H4 (cell line): ENCODE results near the gene INSM2. TPM values are rescaled to one million over a fixed set of nuclear protein-coding genes. Genes with fewer than 3 reads are reported as not detected.

Experiments used
- DNase-seq: peaks from one replicate; pipeline ENCODE4 v3.0.0-alpha.2; 2015; ENCODE audit warnings: low spot score
- total RNA-seq: library from RNA; depleted of rRNA; stranded (reverse); fragments of >200 nt; shearing (Covaris generic); gene quantifications from 2 replicates; pipeline ENCODE4 v1.2.3, GENCODE V29; 2014; rRNA removed

Gene INSM2, protein sequence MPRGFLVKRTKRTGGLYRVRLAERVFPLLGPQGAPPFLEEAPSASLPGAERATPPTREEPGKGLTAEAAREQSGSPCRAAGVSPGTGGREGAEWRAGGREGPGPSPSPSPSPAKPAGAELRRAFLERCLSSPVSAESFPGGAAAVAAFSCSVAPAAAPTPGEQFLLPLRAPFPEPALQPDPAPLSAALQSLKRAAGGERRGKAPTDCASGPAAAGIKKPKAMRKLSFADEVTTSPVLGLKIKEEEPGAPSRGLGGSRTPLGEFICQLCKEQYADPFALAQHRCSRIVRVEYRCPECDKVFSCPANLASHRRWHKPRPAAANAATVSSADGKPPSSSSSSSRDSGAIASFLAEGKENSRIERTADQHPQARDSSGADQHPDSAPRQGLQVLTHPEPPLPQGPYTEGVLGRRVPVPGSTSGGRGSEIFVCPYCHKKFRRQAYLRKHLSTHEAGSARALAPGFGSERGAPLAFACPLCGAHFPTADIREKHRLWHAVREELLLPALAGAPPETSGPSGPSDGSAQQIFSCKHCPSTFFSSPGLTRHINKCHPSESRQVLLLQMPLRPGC
- total RNA-seq: not detected in 2 replicates

DNA sequence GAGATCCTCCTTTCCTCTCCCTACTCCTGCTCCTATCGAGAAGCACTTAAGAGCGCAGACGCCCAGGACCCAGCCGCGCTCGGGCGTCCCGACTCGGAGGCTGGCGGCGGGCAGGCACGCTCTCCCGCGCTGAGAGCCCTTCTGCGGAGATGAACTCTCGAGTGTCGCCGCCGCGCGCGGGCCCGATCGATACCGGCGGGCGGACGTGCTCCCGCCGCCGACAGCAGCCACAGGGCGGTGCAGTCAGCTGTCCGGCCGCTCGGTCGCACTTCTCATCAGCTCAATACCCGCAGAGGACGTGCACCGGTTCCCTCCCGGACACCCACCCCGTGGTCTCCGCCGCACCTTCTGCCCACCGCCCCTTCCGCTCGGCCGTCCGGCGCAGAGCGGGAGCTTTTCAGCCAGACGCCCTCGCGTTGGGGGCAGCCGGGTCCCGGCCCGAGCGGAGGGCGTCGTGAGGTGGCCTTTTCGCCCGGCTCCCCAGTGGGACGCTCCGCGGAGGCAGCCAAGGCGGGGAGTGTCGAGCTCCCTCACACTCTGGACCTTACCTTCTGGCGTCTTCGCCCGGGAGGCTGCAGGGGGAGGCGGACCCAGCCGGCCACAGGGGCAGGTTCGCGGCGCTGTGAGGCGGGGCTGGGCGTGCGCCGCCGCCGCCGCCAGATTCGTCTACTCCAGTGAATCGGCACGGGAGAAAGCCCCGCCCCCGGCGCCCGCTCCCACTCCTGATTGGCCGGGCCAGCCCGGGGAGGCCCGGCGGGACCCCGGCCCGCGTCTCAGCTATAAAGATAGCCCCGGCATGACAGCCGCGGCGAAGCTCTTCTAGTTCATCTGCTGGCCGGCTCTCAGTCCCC lies at the start of gene INSM2:
Gene INSM2, plus strand, starts transcription at position 808 of the 851 bp plus-strand sequence. CDS start 89 bp downstream, outside the sequence.
- peak; percentile 42 for DNase-seq

- DNase-seq: no peak
Measured at GRCh38 chr14:35492569-35493014, 41.4 kb upstream of the INSM2 start.

GRCh38 chr14:35495278-35495677 lies 38.7 kb upstream of the INSM2 start:
- DNase-seq: no peak

GRCh38 chr14:35499180-35499579 lies 34.8 kb upstream of the INSM2 start:
- no peak for DNase-seq

- no peak for DNase-seq
Measured at GRCh38 chr14:35503646-35504045, 30.3 kb upstream of the INSM2 start.

- DNase-seq: no peak
Measured at GRCh38 chr14:35504260-35504659, 29.7 kb upstream of the INSM2 start.

GRCh38 chr14:35506461-35506860 lies 27.5 kb upstream of the INSM2 start:
- DNase-seq: no peak

DNA sequence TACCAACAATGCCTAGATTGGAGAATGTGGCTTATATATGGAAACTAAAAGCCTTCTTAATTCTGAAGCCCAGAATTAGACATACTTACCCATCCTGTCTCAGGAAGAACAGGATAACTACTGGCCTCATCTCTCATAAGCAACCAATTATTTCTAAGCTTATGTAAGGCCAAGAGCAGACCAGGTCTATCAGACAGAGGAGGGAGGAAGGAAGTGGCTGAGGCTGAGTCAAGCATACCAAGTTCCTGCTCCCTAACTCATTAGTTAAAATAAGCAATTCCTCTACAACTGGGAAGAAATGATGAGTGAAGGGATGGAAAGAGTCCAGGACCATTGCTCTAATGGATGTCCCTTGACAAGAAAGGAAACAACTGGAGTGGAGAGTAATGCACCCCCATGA lies 27.0 kb upstream of the INSM2 start:
- DNase-seq: no peak

GRCh38 chr14:35509846-35510245 lies 24.1 kb upstream of the INSM2 start:
- no peak for DNase-seq

GRCh38 chr14:35512765-35513164 lies 21.2 kb upstream of the INSM2 start:
- no peak for DNase-seq

DNA sequence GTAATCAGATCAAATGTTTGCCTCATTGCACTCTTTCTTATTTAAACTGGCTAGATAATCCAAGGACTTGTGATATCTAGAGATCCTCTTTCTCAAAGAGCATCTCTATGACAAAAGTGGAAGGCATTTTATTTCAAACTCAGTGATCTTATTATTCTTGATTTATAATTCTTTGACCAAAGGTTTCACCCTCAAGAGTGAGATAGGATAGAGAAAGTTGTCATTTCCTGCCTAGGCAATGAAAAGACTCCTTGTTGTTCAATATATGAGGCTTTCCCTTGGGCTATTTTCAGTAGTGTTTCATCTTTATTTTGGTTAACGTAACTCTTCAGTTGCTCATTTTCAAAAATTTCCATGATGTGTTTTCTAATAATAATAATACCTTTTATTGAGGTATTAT lies 18.0 kb upstream of the INSM2 start:
- DNase-seq: no peak

DNA sequence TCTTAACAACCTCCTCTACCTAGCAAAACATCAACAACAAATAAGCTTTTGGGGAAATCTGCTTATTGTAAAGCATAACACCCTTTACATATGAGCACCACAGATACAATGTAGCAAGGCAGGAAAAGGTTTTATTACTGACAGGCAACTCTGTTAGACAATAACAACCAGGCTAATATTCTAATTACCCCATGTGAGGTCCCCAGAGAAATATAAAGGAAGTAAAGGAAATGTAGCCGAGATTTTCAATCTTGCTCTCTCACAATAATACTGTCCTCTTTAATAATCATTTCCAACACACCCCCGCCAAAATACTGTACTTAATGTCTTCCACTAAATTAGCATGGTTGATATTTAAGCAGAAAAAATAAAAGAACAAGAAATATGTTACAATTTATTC lies 14.0 kb upstream of the INSM2 start:
- no peak for DNase-seq

GRCh38 chr14:35525695-35526094 lies 8.3 kb upstream of the INSM2 start:
- no peak for DNase-seq

- DNase-seq: no peak
Measured at GRCh38 chr14:35526962-35527361, 7.0 kb upstream of the INSM2 start.

DNA sequence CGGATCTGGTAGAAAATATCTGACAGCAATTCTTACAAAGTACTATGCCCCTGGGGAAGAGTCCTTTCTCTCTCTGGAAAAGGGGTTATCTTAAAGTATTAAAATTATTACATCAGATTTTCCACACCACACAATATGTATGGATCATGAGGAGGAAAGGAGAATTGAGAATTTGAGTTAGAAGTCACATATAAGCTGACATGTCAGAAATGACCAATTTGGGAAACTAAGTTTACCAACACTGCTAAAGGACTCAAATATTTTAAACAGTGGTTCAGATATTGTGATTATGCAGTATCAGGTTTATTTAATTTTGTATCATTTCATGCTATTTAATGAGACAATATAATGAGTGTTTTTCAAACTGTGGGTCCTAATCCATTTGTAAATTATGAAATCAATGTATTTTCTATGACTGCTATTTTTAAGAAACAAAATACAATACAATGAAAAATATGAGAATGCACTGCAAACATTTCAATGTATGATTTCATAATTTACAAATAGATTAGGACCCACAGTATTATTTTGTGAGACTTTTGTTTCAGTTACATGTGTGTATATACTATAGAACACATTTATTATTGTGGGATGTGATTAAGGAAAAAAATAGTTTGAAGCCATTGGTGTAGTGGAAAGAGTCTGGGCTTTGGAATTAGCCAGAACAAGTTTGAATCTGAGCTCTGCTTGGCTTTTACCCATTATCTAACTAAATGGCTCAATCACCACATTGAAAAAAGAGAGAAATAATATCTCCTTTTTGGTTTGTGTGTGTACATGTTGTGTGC lies 1.8 kb upstream of the INSM2 start:
- no peak for DNase-seq

- DNase-seq: no peak
Measured at GRCh38 chr14:35532783-35533356, 1.1 kb upstream of the INSM2 start.

- DNase-seq: peak; percentile 31
Measured at GRCh38 chr14:35534208-35534872, 376 bp downstream of the INSM2 start.

DNA sequence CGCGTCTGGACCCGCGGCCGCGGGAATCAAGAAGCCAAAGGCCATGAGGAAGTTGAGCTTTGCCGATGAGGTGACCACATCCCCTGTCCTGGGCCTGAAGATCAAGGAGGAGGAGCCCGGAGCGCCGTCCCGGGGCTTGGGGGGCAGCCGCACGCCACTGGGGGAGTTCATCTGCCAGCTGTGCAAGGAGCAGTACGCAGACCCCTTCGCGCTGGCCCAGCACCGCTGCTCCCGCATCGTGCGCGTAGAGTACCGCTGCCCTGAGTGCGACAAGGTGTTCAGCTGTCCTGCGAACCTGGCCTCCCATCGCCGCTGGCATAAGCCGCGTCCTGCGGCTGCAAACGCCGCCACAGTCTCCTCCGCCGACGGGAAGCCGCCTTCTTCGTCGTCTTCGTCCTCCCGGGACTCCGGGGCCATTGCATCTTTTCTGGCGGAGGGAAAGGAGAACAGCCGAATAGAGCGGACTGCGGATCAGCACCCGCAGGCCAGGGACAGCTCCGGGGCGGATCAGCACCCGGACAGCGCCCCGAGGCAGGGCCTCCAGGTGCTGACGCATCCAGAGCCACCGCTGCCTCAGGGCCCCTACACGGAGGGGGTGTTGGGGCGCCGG lies 1.0 kb downstream of the INSM2 start:
- DNase-seq: peak; percentile 26

DNA sequence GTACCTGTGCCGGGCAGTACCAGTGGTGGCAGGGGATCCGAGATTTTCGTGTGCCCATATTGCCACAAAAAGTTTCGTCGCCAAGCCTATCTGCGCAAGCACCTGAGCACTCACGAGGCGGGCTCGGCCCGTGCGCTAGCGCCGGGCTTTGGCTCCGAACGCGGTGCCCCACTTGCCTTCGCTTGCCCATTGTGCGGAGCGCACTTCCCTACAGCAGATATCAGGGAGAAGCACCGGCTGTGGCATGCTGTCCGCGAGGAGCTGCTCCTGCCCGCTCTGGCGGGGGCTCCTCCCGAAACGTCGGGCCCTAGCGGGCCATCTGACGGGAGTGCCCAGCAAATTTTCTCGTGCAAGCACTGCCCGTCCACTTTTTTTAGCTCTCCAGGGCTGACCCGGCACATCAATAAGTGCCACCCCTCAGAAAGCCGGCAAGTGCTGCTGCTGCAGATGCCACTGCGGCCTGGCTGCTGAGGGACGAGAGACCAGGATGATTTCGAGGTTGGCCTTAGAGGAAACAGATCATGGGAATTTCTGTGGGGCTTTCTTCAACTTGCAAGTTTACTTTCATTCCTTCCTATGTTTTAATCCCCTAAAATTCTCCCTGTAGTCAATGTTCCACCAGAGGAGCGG lies 1.6 kb downstream of the INSM2 start:
- DNase-seq: no peak

DNA sequence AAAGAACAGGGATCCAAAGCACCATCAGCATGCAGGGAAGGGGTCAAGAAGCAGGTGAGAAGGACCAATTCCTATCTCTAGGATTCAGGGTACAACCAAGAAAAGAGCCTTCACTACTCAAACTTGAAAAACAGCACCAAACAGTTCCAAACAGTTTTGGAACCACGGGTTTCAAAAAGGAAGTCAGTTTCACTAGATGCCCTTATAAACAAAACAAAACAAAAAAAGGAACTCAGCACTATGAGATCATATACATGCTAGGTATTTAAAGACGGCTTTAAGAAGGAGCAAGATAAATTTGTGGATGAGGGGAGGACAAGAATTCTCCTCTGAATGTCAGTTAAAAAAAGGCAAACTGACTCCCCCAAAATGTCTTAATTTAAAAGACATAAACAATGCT lies 6.0 kb downstream of the INSM2 start:
- DNase-seq: no peak
